Transverse colon (tissue), 4 donors: Measurements from ENCODE around the gene ULBP2. TPM values are rescaled to one million over a fixed set of nuclear protein-coding genes. Genes with fewer than 3 reads are reported as not detected.

Experiments
- DNase-seq: peaks from one replicate; pipeline ENCODE4 v3.0.0-alpha.2; 2019
- H3K27ac ChIP-seq, 4 donors: fragments of 200-600 bp; sonication (generic); 2 replicates each; pipeline ENCODE4 v1.5.1; 2016 to 2018; ENCODE audit warnings: inconsistent platforms in 4 of 4
- H3K27me3 ChIP-seq: fragments of 200-600 bp; sonication (generic); 2 replicates; pipeline ENCODE4 v1.5.1; 2017; ENCODE audit warnings: inconsistent platforms
- H3K36me3 ChIP-seq, 4 donors: fragments of 200-600 bp; sonication (generic); 2 replicates each; pipeline ENCODE4 v1.5.1; 2017 to 2019; ENCODE audit warnings: inconsistent platforms in 4 of 4
- H3K4me1 ChIP-seq, 4 donors: fragments of 200-600 bp; sonication (generic); 2 replicates each; pipeline ENCODE4 v1.5.1; 2017 to 2020; ENCODE audit warnings: inconsistent platforms in 4 of 4
- H3K4me3 ChIP-seq, 4 donors: fragments of 200-600 bp; sonication (generic); 1 replicate in 1 of 4; 2 replicates in 3 of 4; pipeline versions ENCODE4 v1.5.1 to v1.6.1; 2017 to 2019; ENCODE audit warnings: inconsistent platforms in 4 of 4
- H3K9me3 ChIP-seq, 2 donors: fragments of 200-600 bp; sonication (generic); 2 replicates each; pipeline ENCODE4 v1.5.1; 2017 to 2019; ENCODE audit warnings: inconsistent platforms in 2 of 2
- EP300 ChIP-seq: sonication (generic); formaldehyde crosslinking; IDR thresholded peaks from one replicate; pipeline ENCODE4 v1.6.1; 2017; ENCODE audit warnings: antibody characterized with exemption, low read depth
- POLR2A ChIP-seq: fragments of 450-650 bp; IDR thresholded peaks from one replicate; pipeline ENCODE4 v1.6.1; 2016; ENCODE audit warnings: antibody characterized with exemption, mild to moderate bottlenecking, moderate library complexity
- POLR2AphosphoS5 ChIP-seq, 3 donors: sonication (generic); formaldehyde crosslinking; IDR thresholded peaks; one replicate each; pipeline ENCODE4 v1.6.1; 2016; ENCODE audit warnings: antibody characterized with exemption in 3 of 3
- WGBS, 2 donors: methylation state at CpG; one replicate each; pipeline ENCODE4 v1.1.5; 2018; ENCODE audit warnings: low coverage in 1 of 2; 5-methylcytosine and 5-hydroxymethylcytosine counted together
- in situ Hi-C, 4 donors: fragments of 200-750 bp; cut with MboI; loops; one replicate each; pipeline versions ENCODE4 v1.15.0 to v1.15.1; 2017; ENCODE audit warnings: low sequenced_read_pairs in 3 of 4, low pct_ligation_motif_present in 1 of 4, low pct_unique_long_range_greater_than_20kb in 1 of 4
- intact Hi-C: fragments of 100-400 bp; cut with DNase I; formaldehyde crosslinking; loops from one replicate; pipeline ENCODE4 v1.15.1; 2023; ENCODE audit warnings: low total_unique reads
- total RNA-seq, 4 donors: library from RNA; depleted of rRNA; stranded (reverse); fragments of >200 nt; gene quantifications; one replicate each; pipeline ENCODE4 v1.1.0, GENCODE V29; 2016
- TF ChIP-seq, protein P1 (sequence below), 5 experiments: fragments of 200-600 bp in 3 of 5; fragments of 450-650 bp in 2 of 5; sonication (generic) in 3 of 5; IDR thresholded peaks; 1 replicate in 2 of 5; 2 replicates in 3 of 5; pipeline ENCODE4 v1.5.1; 2016 to 2017; ENCODE audit warnings: antibody characterized with exemption in 5 of 5, inconsistent platforms in 3 of 5, mild to moderate bottlenecking in 2 of 5, moderate library complexity in 1 of 5

Gene ULBP2
- total RNA-seq, 4 donors from 2014 or later, result not detected

- WGBS, 2 donors, result 63 to 72% methylated on average over 3 to 6 of the region's 6 CpGs
- Histone ChIP-seq H3K4me1 (peaks cover 0 to under 1% (median 0%) of the 10 kb centered on the region in 4 donors), H3K4me3 (no peak overlapping the region), H3K36me3 (no peaks in the 10 kb centered on the region), H3K27me3 (peaks cover 86% of the 10 kb centered on the region), H3K9me3 (no peaks in the 10 kb centered on the region), H3K27ac (no peak overlapping the region)
- TF ChIP-seq POLR2A (no peak), EP300 (no peak), POLR2AphosphoS5 (IDR thresholded peaks at IDR 0.05) (no peak)
- TF ChIP-seq, protein P1, sequence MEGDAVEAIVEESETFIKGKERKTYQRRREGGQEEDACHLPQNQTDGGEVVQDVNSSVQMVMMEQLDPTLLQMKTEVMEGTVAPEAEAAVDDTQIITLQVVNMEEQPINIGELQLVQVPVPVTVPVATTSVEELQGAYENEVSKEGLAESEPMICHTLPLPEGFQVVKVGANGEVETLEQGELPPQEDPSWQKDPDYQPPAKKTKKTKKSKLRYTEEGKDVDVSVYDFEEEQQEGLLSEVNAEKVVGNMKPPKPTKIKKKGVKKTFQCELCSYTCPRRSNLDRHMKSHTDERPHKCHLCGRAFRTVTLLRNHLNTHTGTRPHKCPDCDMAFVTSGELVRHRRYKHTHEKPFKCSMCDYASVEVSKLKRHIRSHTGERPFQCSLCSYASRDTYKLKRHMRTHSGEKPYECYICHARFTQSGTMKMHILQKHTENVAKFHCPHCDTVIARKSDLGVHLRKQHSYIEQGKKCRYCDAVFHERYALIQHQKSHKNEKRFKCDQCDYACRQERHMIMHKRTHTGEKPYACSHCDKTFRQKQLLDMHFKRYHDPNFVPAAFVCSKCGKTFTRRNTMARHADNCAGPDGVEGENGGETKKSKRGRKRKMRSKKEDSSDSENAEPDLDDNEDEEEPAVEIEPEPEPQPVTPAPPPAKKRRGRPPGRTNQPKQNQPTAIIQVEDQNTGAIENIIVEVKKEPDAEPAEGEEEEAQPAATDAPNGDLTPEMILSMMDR (IDR thresholded peaks at IDR 0.05), result no peak
- intact Hi-C loops, result no loop called here
- no peak for DNase-seq
- in situ Hi-C loops, result loop anchor here in 3 of 4 donors (5.0 to 10.0 kb wide), 4 partner anchors 83 to 99 kb away; partner anchors contain the start of gene RAET1L (in 1 of the 3)
Observed at GRCh38 chr6:149931501-149931900, 10.3 kb upstream of the ULBP2 start.

GRCh38 chr6:149933036-149933435 is 8.8 kb upstream of the ULBP2 start:
- H3K27me3 ChIP-seq, result peaks cover 93% of the 10 kb centered on the region
- 50 to 58% methylated on average over 5 of the region's 5 CpGs for WGBS, 2 donors
- no peaks in the 10 kb centered on the region for H3K36me3 ChIP-seq
- H3K4me1 ChIP-seq, result peaks cover 0 to under 1% (median under 1%) of the 10 kb centered on the region in 4 donors
- intact Hi-C loops, result no loop called here
- in situ Hi-C loops, result loop anchor here in 3 of 4 donors (5.0 to 10.0 kb wide), 4 partner anchors 82 to 101 kb away; partner anchors contain the start of gene RAET1L (in 1 of the 3)
- no peaks in the 10 kb centered on the region for H3K9me3 ChIP-seq
- H3K27ac ChIP-seq, result no peak overlapping the region
- DNase-seq, result no peak
- TF ChIP-seq POLR2A (no peak), EP300 (no peak)
- TF ChIP-seq, protein P1 (IDR thresholded peaks at IDR 0.05), result no peak
- no peak overlapping the region for H3K4me3 ChIP-seq

DNA sequence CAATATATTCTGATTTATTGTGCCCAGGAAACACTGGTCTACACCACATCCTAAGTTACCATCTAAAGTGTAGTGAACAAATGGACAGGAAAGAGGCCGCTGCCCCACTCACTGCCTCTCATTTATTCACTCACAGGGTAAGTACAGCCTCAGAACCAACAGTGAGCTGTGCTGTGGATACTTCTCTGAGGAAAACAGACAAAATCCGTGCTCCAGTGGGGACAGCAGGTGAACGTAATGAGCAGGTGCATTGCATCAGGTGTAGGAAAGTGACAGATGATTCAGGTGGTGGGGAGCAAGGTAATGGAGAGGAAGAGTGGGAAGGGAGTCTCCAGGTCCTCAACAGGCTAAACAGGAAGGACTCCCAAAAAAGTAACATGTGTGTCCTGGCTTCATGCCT is 8.4 kb upstream of the ULBP2 start:
- Histone ChIP-seq H3K27ac (no peak overlapping the region), H3K4me1 (peaks cover 3 to 4% (median 4%) of the 10 kb centered on the region in 4 donors), H3K27me3 (peaks cover 95% of the 10 kb centered on the region), H3K9me3 (no peaks in the 10 kb centered on the region), H3K4me3 (no peak overlapping the region), H3K36me3 (no peaks in the 10 kb centered on the region)
- DNase-seq, result no peak
- TF ChIP-seq, protein P1 (IDR thresholded peaks at IDR 0.05), result no peak
- TF ChIP-seq POLR2A, result no peak
- TF ChIP-seq POLR2AphosphoS5 (IDR thresholded peaks at IDR 0.05), result no peak
- TF ChIP-seq EP300, result no peak
- in situ Hi-C loops (loop anchor here in 3 of 4 donors (5.0 to 10.0 kb wide), 4 partner anchors 81 to 101 kb away; partner anchors contain the start of gene RAET1L (in 1 of the 3)), intact Hi-C loops (no loop called here)
- 25 to 50% methylated on average over 2 to 3 of the region's 3 CpGs for WGBS, 2 donors

GRCh38 chr6:149934249-149935156 is 7.3 kb upstream of the ULBP2 start:
- Histone ChIP-seq H3K36me3 (no peaks in the 10 kb centered on the region), H3K4me3 (no peak overlapping the region), H3K4me1 (peaks cover 5 to 12% (median 10%) of the 10 kb centered on the region in 4 donors), H3K27me3 (peaks cover 95% of the 10 kb centered on the region), H3K27ac (no peak overlapping the region), H3K9me3 (no peaks in the 10 kb centered on the region)
- no peak for TF ChIP-seq POLR2AphosphoS5 (IDR thresholded peaks at IDR 0.05)
- TF ChIP-seq, protein P1 (IDR thresholded peaks at IDR 0.05), result peak; percentile 68 to 84 (median 81)
- intact Hi-C loops (loop anchor here (2.0 kb wide), 1 partner anchor 82 kb away; no protein-coding TSS in a partner anchor), in situ Hi-C loops (loop anchor here in 3 of 4 donors (5.0 to 10.0 kb wide), 4 partner anchors 80 to 102 kb away; partner anchors contain the start of gene RAET1L (in 1 of the 3))
- peak; percentile 75 for DNase-seq
- WGBS, 2 donors, result 6 to 34% methylated on average over 2 to 11 of the region's 11 CpGs
